ENCODE measurements around the gene THSD7A. TPM values are rescaled to one million over a fixed set of nuclear protein-coding genes. Genes with fewer than 3 reads are reported as not detected.

Gene THSD7A
- polyA plus RNA-seq, 1 donor (not counting 4 experiments of a cell fraction or from before 2014, with no cell fraction given), result not detected

- FAIRE-seq (no peak), DNase-seq (ENCODE audit: low read depth, low spot score) (no peak)
- Histone ChIP-seq H3K4me3 (ENCODE audit: control insufficient read depth in 2 of 3, extremely low read depth in 1 of 3, insufficient read depth in 2 of 3, low read depth in 1 of 3, low read length in 3 of 3) (no peak overlapping the region), H3K9me3 (ENCODE audit: control insufficient read depth, low read depth, low read length) (no peaks in the 10 kb centered on the region), H3K36me3 (ENCODE audit: control insufficient read depth in 2 of 2, extremely low read depth in 1 of 2, insufficient read depth in 2 of 2, low read length in 2 of 2) (no peaks in the 10 kb centered on the region), H3K9me1 (ENCODE audit: control insufficient read depth, extremely low read depth, insufficient read depth, low read length) (no peaks in the 10 kb centered on the region), H2AFZ (ENCODE audit: control insufficient read depth, low read length) (no peak overlapping the region), H3K27me3 (ENCODE audit: control insufficient read depth, extremely low read depth, insufficient read depth, low read length) (no peaks in the 10 kb centered on the region), H3K4me1 (ENCODE audit: control insufficient read depth, extremely low read depth, insufficient read depth, low read length) (no peaks in the 10 kb centered on the region), H3K4me2 (ENCODE audit: control insufficient read depth, extremely low read depth, insufficient read depth, low read depth, low read length) (no peak overlapping the region), H4K20me1 (ENCODE audit: control insufficient read depth, extremely low read depth, insufficient read depth, low read length) (no peaks in the 10 kb centered on the region), H3K9ac (ENCODE audit: control insufficient read depth, extremely low read depth, insufficient read depth, low read length) (no peak overlapping the region), H3K79me2 (ENCODE audit: control insufficient read depth, insufficient read depth, low read length) (no peaks in the 10 kb centered on the region), H3K27ac (ENCODE audit: control insufficient read depth, insufficient read depth, low read length) (no peak overlapping the region)
- TF ChIP-seq EZH2 (IDR thresholded peaks at IDR 0.05; ENCODE audit: low read length) (no peak), CTCF (optimal IDR thresholded peaks at IDR 0.05 in 1 of 3, IDR thresholded peaks at IDR 0.05 in 1 of 3, conservative IDR thresholded peaks at IDR 0.05 in 1 of 3; ENCODE audit: extremely low read depth in 1 of 3, insufficient read depth in 2 of 3, low read length in 3 of 3) (no peak)
- dilution Hi-C loops (cut with MboI; ENCODE audit: extremely low pct_ligation_motif_present, low sequenced_read_pairs), result no loop called here
Measured at GRCh38 chr7:11579141-11579540, 252.9 kb downstream of the THSD7A start.

GRCh38 chr7:11576310-11576709 is 255.7 kb downstream of the THSD7A start:
- Histone ChIP-seq H3K36me3 (ENCODE audit: control insufficient read depth in 2 of 2, extremely low read depth in 1 of 2, insufficient read depth in 2 of 2, low read length in 2 of 2) (no peaks in the 10 kb centered on the region), H3K4me3 (ENCODE audit: control insufficient read depth in 2 of 3, extremely low read depth in 1 of 3, insufficient read depth in 2 of 3, low read depth in 1 of 3, low read length in 3 of 3) (no peak overlapping the region), H3K27me3 (ENCODE audit: control insufficient read depth, extremely low read depth, insufficient read depth, low read length) (no peaks in the 10 kb centered on the region), H3K9ac (ENCODE audit: control insufficient read depth, extremely low read depth, insufficient read depth, low read length) (no peak overlapping the region), H3K4me1 (ENCODE audit: control insufficient read depth, extremely low read depth, insufficient read depth, low read length) (no peaks in the 10 kb centered on the region), H4K20me1 (ENCODE audit: control insufficient read depth, extremely low read depth, insufficient read depth, low read length) (no peaks in the 10 kb centered on the region), H2AFZ (ENCODE audit: control insufficient read depth, low read length) (no peak overlapping the region), H3K27ac (ENCODE audit: control insufficient read depth, insufficient read depth, low read length) (no peak overlapping the region), H3K4me2 (ENCODE audit: control insufficient read depth, extremely low read depth, insufficient read depth, low read depth, low read length) (no peak overlapping the region), H3K9me3 (ENCODE audit: control insufficient read depth, low read depth, low read length) (no peaks in the 10 kb centered on the region), H3K79me2 (ENCODE audit: control insufficient read depth, insufficient read depth, low read length) (no peaks in the 10 kb centered on the region), H3K9me1 (ENCODE audit: control insufficient read depth, extremely low read depth, insufficient read depth, low read length) (no peaks in the 10 kb centered on the region)
- FAIRE-seq (no peak), DNase-seq (ENCODE audit: low read depth, low spot score) (no peak)
- dilution Hi-C loops (cut with MboI; ENCODE audit: extremely low pct_ligation_motif_present, low sequenced_read_pairs), result no loop called here
- no peak for TF ChIP-seq CTCF (optimal IDR thresholded peaks at IDR 0.05 in 1 of 3, IDR thresholded peaks at IDR 0.05 in 1 of 3, conservative IDR thresholded peaks at IDR 0.05 in 1 of 3; ENCODE audit: extremely low read depth in 1 of 3, insufficient read depth in 2 of 3, low read length in 3 of 3)

Measured in keratinocyte (primary cell).